MCF 10A (cell line): ENCODE results near the gene PPIB. TPM values are rescaled to one million over a fixed set of nuclear protein-coding genes. Genes with fewer than 3 reads are reported as not detected.
"Not testable (repeated sequence)": the region's sequence is repeated elsewhere in the genome, so short reads cannot be mapped to it uniquely, and the experiment has no call there.

Experiments
- BruUV-seq: library from RNA; stranded (reverse); fragments of 400-500 nt; replicated peaks from 2 replicates; lab custom pipeline; 2021; lab: Mats Ljungman, UMichigan
- CTCF ChIA-PET: fragments of 300-600 bp; sonication (Branson Sonifier 250); formaldehyde crosslinking; extraction: SDS; loops from one replicate; lab custom pipeline; 2021; ENCODE audit warnings: antibody characterized with exemption, inconsistent platforms; lab: Yijun Ruan, JAX
- POLR2A ChIA-PET: fragments of 300-600, 350-650 bp; sonication (Branson Sonifier 250); formaldehyde crosslinking; extraction: SDS; loops from one replicate; lab custom pipeline; 2020; ENCODE audit warnings: antibody characterized with exemption, inconsistent platforms; lab: Yijun Ruan, JAX
- DNase-seq: peaks from one replicate; pipeline ENCODE4 v3.0.0-alpha.2; 2018; ENCODE audit not compliant: unreplicated experiment
- H3K27ac Mint-ChIP-seq: one replicate; pipeline ENCODE4 v1.8.0; 2022; ENCODE audit warnings: mild to moderate bottlenecking, low read depth, mixed read lengths; ENCODE audit not compliant: unreplicated experiment
- H3K27me3 Mint-ChIP-seq: one replicate; pipeline ENCODE4 v1.8.0; 2022; ENCODE audit warnings: mixed read lengths; ENCODE audit not compliant: insufficient read depth, unreplicated experiment
- H3K36me3 Mint-ChIP-seq: one replicate; pipeline ENCODE4 v1.8.0; 2022; ENCODE audit warnings: mild to moderate bottlenecking, moderate library complexity, mixed read lengths; ENCODE audit not compliant: insufficient read depth, unreplicated experiment
- H3K4me1 Mint-ChIP-seq: one replicate; pipeline ENCODE4 v1.8.0; 2022; ENCODE audit warnings: mixed read lengths; ENCODE audit not compliant: insufficient read depth, unreplicated experiment
- H3K4me3 Mint-ChIP-seq: one replicate; pipeline ENCODE4 v1.8.0; 2022; ENCODE audit warnings: mild to moderate bottlenecking, moderate library complexity, mixed read lengths; ENCODE audit not compliant: unreplicated experiment
- H3K9me3 Mint-ChIP-seq: one replicate; pipeline ENCODE4 v1.8.0; 2022; ENCODE audit warnings: mixed read lengths; ENCODE audit not compliant: unreplicated experiment
- CTCF ChIP-seq: fragments of 200-600 bp; IDR thresholded peaks from one replicate; pipeline ENCODE4 v1.8.0; 2022; ENCODE audit warnings: antibody characterized with exemption, mild to moderate bottlenecking; ENCODE audit not compliant: unreplicated experiment
- intact Hi-C: fragments of 100-400 bp; cut with micrococcal nuclease; formaldehyde crosslinking; loops from 2 replicates; pipeline ENCODE4 v1.14.1; 2022
- total RNA-seq: library from RNA; stranded (reverse); gene quantifications from 2 replicates; pipeline ENCODE4 v1.2.3, GENCODE V29; 2022

The PPIB gene
- total RNA-seq, 1 experiment from 2014 or later: 874 TPM

GRCh38 chr15:64121614-64122013, 41.2 kb downstream of the PPIB start:
- H3K4me1 Mint-ChIP-seq: no peaks in the 10 kb centered on the region
- intact Hi-C loops: no loop called here
- DNase-seq: no peak
- peaks cover 94% of the 10 kb centered on the region for H3K36me3 Mint-ChIP-seq
- no peak overlapping the region for H3K4me3 Mint-ChIP-seq
- no peak for TF ChIP-seq CTCF
- no peak overlapping the region for H3K27ac Mint-ChIP-seq
- no TSS peak for BruUV-seq
- H3K9me3 Mint-ChIP-seq: no peaks in the 10 kb centered on the region
- H3K27me3 Mint-ChIP-seq: no peaks in the 10 kb centered on the region
- POLR2A ChIA-PET: interaction anchor here (1.3 to 2.1 kb wide), 2 partner anchors 11 to 28 kb away, joined by 3 to 8 read pairs; partner anchors contain the start of gene CIAO2A
- CTCF ChIA-PET: interaction anchor here (0.6 kb wide), 1 partner anchor 294 kb away, joined by 3 read pairs; no protein-coding TSS in a partner anchor

- DNase-seq, H3K27me3 Mint-ChIP-seq, H3K4me3 Mint-ChIP-seq, H3K9me3 Mint-ChIP-seq, POLR2A ChIA-PET, BruUV-seq, H3K4me1 Mint-ChIP-seq, intact Hi-C loops, H3K27ac Mint-ChIP-seq: not testable (repeated sequence)
- CTCF ChIA-PET: interaction anchor here (0.5 kb wide), 1 partner anchor 15 kb away, joined by 4 read pairs; no protein-coding TSS in a partner anchor
- peaks cover 92% of the 10 kb centered on the region for H3K36me3 Mint-ChIP-seq
These were observed 42.5 kb downstream of the PPIB start for GRCh38 chr15:64120322-64120721.

GRCh38 chr15:64117759-64118487, 44.9 kb downstream of the PPIB start:
- POLR2A ChIA-PET: interaction anchor here (0.8 kb wide), 1 partner anchor 24 kb away, joined by 4 read pairs; the partner anchor contains the start of gene CIAO2A
- Mint-ChIP-seq H3K27ac (no peak overlapping the region), H3K4me3 (no peak overlapping the region), H3K9me3 (no peaks in the 10 kb centered on the region), H3K27me3 (no peaks in the 10 kb centered on the region), H3K4me1 (peaks cover under 1% of the 10 kb centered on the region), H3K36me3 (peaks cover 93% of the 10 kb centered on the region)
- no TSS peak for BruUV-seq
- intact Hi-C loops: no loop called here
- no peak for DNase-seq
- TF ChIP-seq CTCF: no peak
- CTCF ChIA-PET: interaction anchor here (0.6 to 1.8 kb wide), 2 partner anchors 35 to 143 kb away, joined by 4 to 5 read pairs; no protein-coding TSS in a partner anchor

GRCh38 chr15:64112904-64113303, 49.9 kb downstream of the PPIB start:
- Mint-ChIP-seq H3K27ac (no peak overlapping the region), H3K36me3 (peaks cover 53% of the 10 kb centered on the region), H3K4me1 (peaks cover 18% of the 10 kb centered on the region), H3K4me3 (no peak overlapping the region), H3K9me3 (no peaks in the 10 kb centered on the region), H3K27me3 (no peaks in the 10 kb centered on the region)
- ChIA-PET CTCF (interaction anchor here (0.6 kb wide), 1 partner anchor 58 kb away, joined by 4 read pairs; no protein-coding TSS in a partner anchor), POLR2A (no interaction called here)
- no TSS peak for BruUV-seq
- DNase-seq: peak; percentile 4
- intact Hi-C loops: no loop called here
- no peak for TF ChIP-seq CTCF
